ENCODE measurements around the gene FABP6.

The FABP6 gene

DNA sequence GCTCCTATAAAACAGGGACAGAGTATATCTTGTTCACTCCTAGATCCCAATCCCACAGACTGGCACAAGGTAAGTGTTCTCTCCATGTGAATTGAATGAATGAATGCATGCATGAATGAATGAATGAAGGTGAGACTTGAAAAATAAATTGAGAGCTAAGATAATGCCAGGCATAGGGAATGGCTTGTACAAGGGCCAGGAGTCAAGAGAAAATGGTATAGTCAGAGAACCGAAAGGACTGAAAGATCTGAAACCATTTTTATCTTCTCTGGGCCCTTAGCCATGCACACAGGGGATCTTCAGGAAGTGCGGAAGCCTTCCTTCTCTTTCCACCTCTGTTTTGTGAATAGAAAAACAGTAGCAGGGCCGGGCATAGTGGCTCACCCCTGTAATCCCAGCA lies 48.4 kb upstream of the FABP6 start (continued):
- TF ChIP-seq, protein P1, sequence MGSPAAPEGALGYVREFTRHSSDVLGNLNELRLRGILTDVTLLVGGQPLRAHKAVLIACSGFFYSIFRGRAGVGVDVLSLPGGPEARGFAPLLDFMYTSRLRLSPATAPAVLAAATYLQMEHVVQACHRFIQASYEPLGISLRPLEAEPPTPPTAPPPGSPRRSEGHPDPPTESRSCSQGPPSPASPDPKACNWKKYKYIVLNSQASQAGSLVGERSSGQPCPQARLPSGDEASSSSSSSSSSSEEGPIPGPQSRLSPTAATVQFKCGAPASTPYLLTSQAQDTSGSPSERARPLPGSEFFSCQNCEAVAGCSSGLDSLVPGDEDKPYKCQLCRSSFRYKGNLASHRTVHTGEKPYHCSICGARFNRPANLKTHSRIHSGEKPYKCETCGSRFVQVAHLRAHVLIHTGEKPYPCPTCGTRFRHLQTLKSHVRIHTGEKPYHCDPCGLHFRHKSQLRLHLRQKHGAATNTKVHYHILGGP (tag by site-specific recombination; IDR thresholded peaks at IDR 0.05) = no peak

DNA sequence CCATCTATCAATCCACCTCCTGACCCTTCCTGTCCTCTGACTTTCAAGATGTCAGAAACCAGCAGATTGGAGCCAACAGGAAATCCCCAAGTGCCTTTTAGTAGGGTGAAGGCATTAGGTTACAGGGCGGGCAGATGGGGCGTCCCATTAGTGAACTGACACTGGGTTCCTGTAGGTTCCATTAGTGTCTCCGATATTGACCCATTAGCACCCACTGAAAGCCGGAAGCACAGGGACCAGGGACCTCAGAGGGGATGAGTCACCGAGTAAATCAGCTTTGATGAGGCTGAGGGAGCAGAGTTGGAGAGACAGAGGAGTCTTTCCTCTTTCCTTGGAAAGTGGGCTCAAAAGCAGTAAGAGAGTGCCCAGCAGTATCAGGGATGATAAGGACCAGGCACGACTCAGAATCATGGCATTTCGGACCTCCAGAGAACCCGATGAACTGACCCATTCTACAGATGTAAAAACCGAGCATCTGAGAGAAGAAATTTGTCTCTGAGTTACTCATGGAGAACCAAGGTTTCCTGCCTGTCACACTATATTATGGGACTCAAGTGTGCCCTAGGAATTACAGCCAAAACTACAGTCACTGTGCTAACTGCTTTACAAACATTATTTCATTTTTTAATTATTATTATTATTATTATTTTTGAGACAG lies 47.2 kb upstream of the FABP6 start:
- Histone ChIP-seq H3K9me3 (ENCODE audit: control insufficient read depth, insufficient read depth, low read depth, low read length) (no peaks in the 10 kb centered on the region), H3K4me1 (ENCODE audit: control insufficient read depth, insufficient read depth, low read length) (no peaks in the 10 kb centered on the region), H3K4me3 (ENCODE audit: low read depth, low read length) (no peak overlapping the region), H3K36me3 (ENCODE audit: control insufficient read depth in 2 of 2, insufficient read depth in 1 of 2, low read length in 2 of 2) (no peaks in the 10 kb centered on the region), H3K27ac (ENCODE audit: extremely low read depth, low read depth, low read length) (no peak overlapping the region)
- TF ChIP-seq FEZF1 (tag by site-specific recombination; IDR thresholded peaks at IDR 0.05) (no peak), ZNF221 (tag by site-specific recombination; IDR thresholded peaks at IDR 0.05; ENCODE audit: borderline replicate concordance) (no peak), RBAK (tag by site-specific recombination; IDR thresholded peaks at IDR 0.05) (no peak), ZNF23 (tag by site-specific recombination; IDR thresholded peaks at IDR 0.05; ENCODE audit: borderline replicate concordance) (no peak), ZBTB7A (tag by site-specific recombination; IDR thresholded peaks at IDR 0.05; ENCODE audit: low read depth) (no peak), ZNF664 (tag by site-specific recombination; IDR thresholded peaks at IDR 0.05) (no peak), ZNF184 (tag by site-specific recombination; IDR thresholded peaks at IDR 0.05) (no peak), ZNF830 (tag by site-specific recombination; IDR thresholded peaks at IDR 0.05; ENCODE audit: low read depth) (no peak), ZNF2 (tag by site-specific recombination; IDR thresholded peaks at IDR 0.05) (no peak)
- TF ChIP-seq, protein P2, sequence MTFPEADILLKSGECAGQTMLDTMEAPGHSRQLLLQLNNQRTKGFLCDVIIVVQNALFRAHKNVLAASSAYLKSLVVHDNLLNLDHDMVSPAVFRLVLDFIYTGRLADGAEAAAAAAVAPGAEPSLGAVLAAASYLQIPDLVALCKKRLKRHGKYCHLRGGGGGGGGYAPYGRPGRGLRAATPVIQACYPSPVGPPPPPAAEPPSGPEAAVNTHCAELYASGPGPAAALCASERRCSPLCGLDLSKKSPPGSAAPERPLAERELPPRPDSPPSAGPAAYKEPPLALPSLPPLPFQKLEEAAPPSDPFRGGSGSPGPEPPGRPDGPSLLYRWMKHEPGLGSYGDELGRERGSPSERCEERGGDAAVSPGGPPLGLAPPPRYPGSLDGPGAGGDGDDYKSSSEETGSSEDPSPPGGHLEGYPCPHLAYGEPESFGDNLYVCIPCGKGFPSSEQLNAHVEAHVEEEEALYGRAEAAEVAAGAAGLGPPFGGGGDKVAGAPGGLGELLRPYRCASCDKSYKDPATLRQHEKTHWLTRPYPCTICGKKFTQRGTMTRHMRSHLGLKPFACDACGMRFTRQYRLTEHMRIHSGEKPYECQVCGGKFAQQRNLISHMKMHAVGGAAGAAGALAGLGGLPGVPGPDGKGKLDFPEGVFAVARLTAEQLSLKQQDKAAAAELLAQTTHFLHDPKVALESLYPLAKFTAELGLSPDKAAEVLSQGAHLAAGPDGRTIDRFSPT (tag by site-specific recombination; IDR thresholded peaks at IDR 0.05) = no peak
- ChIA-PET CTCF (interaction anchor here (1.2 kb wide), 1 partner anchor 16 kb away, joined by 3 read pairs; no protein-coding TSS in a partner anchor), POLR2A (no interaction called here)

DNA sequence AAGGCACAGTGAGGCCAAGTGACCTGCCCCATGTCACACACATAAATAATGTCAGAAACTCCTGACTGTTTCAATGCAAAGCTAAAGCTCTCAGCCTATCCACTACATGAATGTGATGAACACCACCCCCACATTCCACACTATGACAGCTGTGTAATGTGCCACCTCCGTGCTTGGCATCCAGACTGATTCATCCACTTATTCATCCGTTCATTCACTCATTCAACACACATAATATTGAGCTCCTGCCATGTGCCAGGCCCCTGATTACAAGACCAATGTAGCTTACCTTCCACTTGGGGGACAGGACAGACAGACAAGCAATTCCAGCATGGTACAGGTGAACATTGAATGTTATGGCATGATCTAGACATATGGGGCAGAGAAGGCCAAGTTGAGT lies 46.2 kb upstream of the FABP6 start:
- ChIA-PET CTCF (no interaction called here), POLR2A (no interaction called here)
- peak; percentile 64; the same call in 1 of the 2 replicates for TF ChIP-seq ZNF600 (tag by site-specific recombination; IDR thresholded peaks at IDR 0.05)
- TF ChIP-seq, protein P3, sequence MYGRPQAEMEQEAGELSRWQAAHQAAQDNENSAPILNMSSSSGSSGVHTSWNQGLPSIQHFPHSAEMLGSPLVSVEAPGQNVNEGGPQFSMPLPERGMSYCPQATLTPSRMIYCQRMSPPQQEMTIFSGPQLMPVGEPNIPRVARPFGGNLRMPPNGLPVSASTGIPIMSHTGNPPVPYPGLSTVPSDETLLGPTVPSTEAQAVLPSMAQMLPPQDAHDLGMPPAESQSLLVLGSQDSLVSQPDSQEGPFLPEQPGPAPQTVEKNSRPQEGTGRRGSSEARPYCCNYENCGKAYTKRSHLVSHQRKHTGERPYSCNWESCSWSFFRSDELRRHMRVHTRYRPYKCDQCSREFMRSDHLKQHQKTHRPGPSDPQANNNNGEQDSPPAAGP (tag by site-specific recombination; IDR thresholded peaks at IDR 0.05) = no peak
- Histone ChIP-seq H3K4me3 (ENCODE audit: low read depth, low read length) (no peak overlapping the region), H3K36me3 (ENCODE audit: control insufficient read depth in 2 of 2, insufficient read depth in 1 of 2, low read length in 2 of 2) (no peaks in the 10 kb centered on the region), H3K27ac (ENCODE audit: extremely low read depth, low read depth, low read length) (no peak overlapping the region), H3K4me1 (ENCODE audit: control insufficient read depth, insufficient read depth, low read length) (no peaks in the 10 kb centered on the region), H3K9me3 (ENCODE audit: control insufficient read depth, insufficient read depth, low read depth, low read length) (no peaks in the 10 kb centered on the region)

DNA sequence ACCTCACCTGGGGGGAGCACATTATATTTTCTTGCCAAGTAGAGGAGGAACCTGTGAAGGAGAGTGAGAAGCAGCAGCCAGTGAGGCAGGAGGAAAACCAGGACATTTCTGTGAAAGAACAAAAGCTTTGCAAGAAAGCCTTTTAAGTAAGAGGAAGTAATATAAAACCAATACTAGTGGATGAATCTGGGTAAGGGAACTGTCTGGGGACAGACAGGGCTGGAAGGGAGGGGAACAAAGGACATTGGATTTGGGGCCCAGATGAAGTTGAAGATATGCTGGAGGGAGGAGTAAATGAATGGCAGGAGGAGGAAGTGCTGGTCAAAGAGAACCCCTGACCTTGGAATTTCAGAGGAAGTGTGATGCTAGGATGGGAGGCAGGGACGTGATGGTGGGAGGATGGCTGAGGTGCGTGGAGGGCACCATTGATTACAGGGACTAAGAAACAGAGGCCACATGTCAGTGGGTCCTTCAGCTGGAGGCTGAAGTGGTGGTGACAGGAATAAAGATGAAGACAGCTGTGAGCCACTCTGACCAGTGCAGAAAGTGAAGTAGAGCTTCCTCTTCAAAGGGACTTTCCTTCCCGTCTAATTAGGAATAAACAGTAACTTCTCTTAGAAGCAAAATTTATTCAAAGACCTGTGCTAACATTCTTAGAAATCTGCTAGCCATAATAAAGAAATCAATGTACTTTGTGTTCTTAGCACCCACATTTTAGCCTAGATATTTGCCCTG lies 43.5 kb upstream of the FABP6 start:
- H3K4me3 ChIP-seq (ENCODE audit: low read depth, low read length) = no peak overlapping the region
- H3K4me1 ChIP-seq (ENCODE audit: control insufficient read depth, insufficient read depth, low read length) = no peaks in the 10 kb centered on the region
- ChIA-PET POLR2A (no interaction called here), CTCF (interaction anchor here (0.5 to 0.7 kb wide), 2 partner anchors 13 to 279 kb away, joined by 3 read pairs; no protein-coding TSS in a partner anchor)
- no peaks in the 10 kb centered on the region for H3K36me3 ChIP-seq (ENCODE audit: control insufficient read depth in 2 of 2, insufficient read depth in 1 of 2, low read length in 2 of 2)
- TF ChIP-seq SETDB1 (IDR thresholded peaks at IDR 0.05; ENCODE audit: insufficient read length, low read length) = no peak
- no peak for TF ChIP-seq ZNF174 (tag by site-specific recombination; IDR thresholded peaks at IDR 0.05)
- no peak for TF ChIP-seq ZNF169 (tag by site-specific recombination; IDR thresholded peaks at IDR 0.05)
- no peaks in the 10 kb centered on the region for H3K9me3 ChIP-seq (ENCODE audit: control insufficient read depth, insufficient read depth, low read depth, low read length)
- no peak overlapping the region for H3K27ac ChIP-seq (ENCODE audit: extremely low read depth, low read depth, low read length)
